RKO (cell line): ENCODE data around the gene ANO3.
A peak's percentile ranks its signal among the peaks of the same experiment; 100 is the strongest.
"Not testable (repeated sequence)": the region's sequence is repeated elsewhere in the genome, so short reads cannot be mapped to it uniquely, and the experiment has no call there.

Experiments
- DNase-seq: peaks from one replicate; pipeline ENCODE4 v3.0.0-alpha.2; 2016; ENCODE audit warnings: low spot score

ANO3 gene

GRCh38 chr11:26575946-26576345 is 244.0 kb downstream of the ANO3 start:
- DNase-seq, result no peak

- no peak for DNase-seq
Measured at GRCh38 chr11:26578998-26579661, 247.2 kb downstream of the ANO3 start.

- no peak for DNase-seq
Measured at GRCh38 chr11:26579683-26580082, 247.8 kb downstream of the ANO3 start.

- no peak for DNase-seq
Measured at GRCh38 chr11:26580929-26581328, 249.0 kb downstream of the ANO3 start.

- no peak for DNase-seq
Measured at GRCh38 chr11:26583550-26583949, 251.6 kb downstream of the ANO3 start.

- DNase-seq, result no peak
Measured at GRCh38 chr11:26584818-26585217, 252.9 kb downstream of the ANO3 start.

- no peak for DNase-seq
Measured at GRCh38 chr11:26587073-26587472, 255.1 kb downstream of the ANO3 start.

- DNase-seq, result no peak
Measured at GRCh38 chr11:26593691-26594090, 261.8 kb downstream of the ANO3 start.

GRCh38 chr11:26595207-26595865 is 263.4 kb downstream of the ANO3 start:
- not testable (repeated sequence) for DNase-seq

GRCh38 chr11:26597049-26597689 is 265.2 kb downstream of the ANO3 start:
- DNase-seq, result not testable (repeated sequence)

GRCh38 chr11:26597899-26598298 is 266.0 kb downstream of the ANO3 start:
- no peak for DNase-seq

- no peak for DNase-seq
Measured at GRCh38 chr11:26599425-26599824, 267.5 kb downstream of the ANO3 start.

- no peak for DNase-seq
Measured at GRCh38 chr11:26599876-26600434, 268.0 kb downstream of the ANO3 start.

GRCh38 chr11:26607725-26608506 is 276.0 kb downstream of the ANO3 start:
- no peak for DNase-seq

GRCh38 chr11:26608507-26609146 is 276.7 kb downstream of the ANO3 start:
- DNase-seq, result no peak

GRCh38 chr11:26613759-26614158 is 281.8 kb downstream of the ANO3 start:
- no peak for DNase-seq

- no peak for DNase-seq
Measured at GRCh38 chr11:26618441-26618840, 286.5 kb downstream of the ANO3 start.

GRCh38 chr11:26620282-26621045 is 288.5 kb downstream of the ANO3 start:
- no peak for DNase-seq

GRCh38 chr11:26621132-26621531 is 289.2 kb downstream of the ANO3 start:
- peak; percentile 45 for DNase-seq

- no peak for DNase-seq
Measured at GRCh38 chr11:26622181-26622580, 290.3 kb downstream of the ANO3 start.

- DNase-seq, result peak; percentile 22
Measured at GRCh38 chr11:26623076-26623659, 291.2 kb downstream of the ANO3 start.
